AG04450 (cell line): ENCODE data around the gene CUL9. TPM values are rescaled to one million over a fixed set of nuclear protein-coding genes. Genes with fewer than 3 reads are reported as not detected.

Source experiments
- CTCF ChIA-PET: fragments of 300-600, 350-600 bp; formaldehyde crosslinking; extraction: SDS; loops from one replicate; lab custom pipeline; 2022; ENCODE audit warnings: antibody characterized with exemption, inconsistent platforms; lab: Charles Lee
- POLR2A ChIA-PET: fragments of 350-600 bp; formaldehyde crosslinking; extraction: SDS; loops from one replicate; lab custom pipeline; 2021; ENCODE audit warnings: antibody characterized with exemption, inconsistent platforms; lab: Yijun Ruan, JAX
- DNase-seq: peaks from one replicate; pipeline ENCODE4 v3.0.0-alpha.2; 2011; ENCODE audit warnings: low read depth, low spot score
- H3K27ac ChIP-seq: one replicate; pipeline ENCODE4 v1.5.1; 2012; ENCODE audit warnings: low read depth, low read length, control low read depth
- H3K27me3 ChIP-seq: one replicate; pipeline ENCODE4 v1.6.0; 2012; ENCODE audit warnings: low read length; ENCODE audit not compliant: control insufficient read depth, insufficient read depth
- H3K4me3 ChIP-seq: 2 replicates; pipeline ENCODE4 v1.5.1; 2011; ENCODE audit warnings: mild to moderate bottlenecking, low read depth, low read length, control low read depth
- H3K9me3 ChIP-seq: 2 replicates; pipeline ENCODE4 v1.5.1; 2012; ENCODE audit warnings: low read length; ENCODE audit not compliant: control insufficient read depth, insufficient read depth
- CTCF ChIP-seq: IDR thresholded peaks from 2 replicates; pipeline ENCODE4 v1.5.1; 2011; ENCODE audit warnings: low read depth, low read length, control low read depth, inconsistent platforms
- polyA plus RNA-seq: library from polyadenylated mRNA; depleted of rRNA; stranded (reverse); fragments of >200 nt; gene quantifications from 2 replicates; pipeline ENCODE4 v1.2.3, GENCODE V29; 2011

CUL9 gene
- polyA plus RNA-seq, 1 experiment, result 11.8 TPM

- H3K9me3 ChIP-seq, result no peaks in the 10 kb centered on the region
- TF ChIP-seq CTCF, result no peak
- H3K27me3 ChIP-seq, result no peaks in the 10 kb centered on the region
- no peak for DNase-seq
- H3K4me3 ChIP-seq, result no peak overlapping the region
- CTCF ChIA-PET, result no interaction called here
- POLR2A ChIA-PET, result interaction anchor here (0.6 kb wide), 1 partner anchor 38 kb away, joined by 3 read pairs; no protein-coding TSS in a partner anchor
- H3K27ac ChIP-seq, result no peak overlapping the region
These were observed 4.7 kb downstream of the CUL9 start for GRCh38 chr6:43186706-43187105.

GRCh38 chr6:43187821-43188220 lies 5.8 kb downstream of the CUL9 start:
- H3K27ac ChIP-seq, result no peak overlapping the region
- ChIA-PET CTCF (no interaction called here), POLR2A (interaction anchor here (0.9 kb wide), 1 partner anchor 8 kb away, joined by 3 read pairs; no protein-coding TSS in a partner anchor)
- no peak overlapping the region for H3K4me3 ChIP-seq
- H3K9me3 ChIP-seq, result no peaks in the 10 kb centered on the region
- no peak for DNase-seq
- no peak for TF ChIP-seq CTCF
- no peaks in the 10 kb centered on the region for H3K27me3 ChIP-seq

DNA sequence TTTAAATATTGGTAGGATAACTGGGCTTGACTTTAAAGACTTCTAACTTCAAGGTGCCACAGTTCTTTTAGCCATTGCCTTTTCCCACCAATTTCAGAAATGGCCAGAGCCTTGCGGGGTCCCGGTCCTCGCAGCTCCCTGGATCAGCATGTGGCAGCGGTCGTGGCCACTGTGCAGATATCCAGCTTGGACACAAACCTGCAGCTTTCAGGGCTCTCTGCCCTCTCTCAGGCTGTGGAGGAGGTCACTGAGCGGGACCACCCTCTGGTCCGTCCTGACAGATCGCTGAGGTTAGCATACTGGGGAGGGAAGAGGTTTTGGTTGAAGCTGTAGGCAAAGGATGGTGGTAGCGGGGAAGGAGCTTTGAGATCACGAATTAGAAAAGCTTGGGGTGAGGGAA lies 6.4 kb downstream of the CUL9 start:
- no peaks in the 10 kb centered on the region for H3K27me3 ChIP-seq
- H3K4me3 ChIP-seq, result no peak overlapping the region
- H3K9me3 ChIP-seq, result no peaks in the 10 kb centered on the region
- no peak for DNase-seq
- no peak overlapping the region for H3K27ac ChIP-seq
- POLR2A ChIA-PET, result interaction anchor here (0.7 to 0.9 kb wide), 2 partner anchors 8 to 526 kb away, joined by 3 read pairs; no protein-coding TSS in a partner anchor
- TF ChIP-seq CTCF, result no peak
- CTCF ChIA-PET, result interaction anchor here (0.7 kb wide), 1 partner anchor 25 kb away, joined by 3 read pairs; no protein-coding TSS in a partner anchor

DNA sequence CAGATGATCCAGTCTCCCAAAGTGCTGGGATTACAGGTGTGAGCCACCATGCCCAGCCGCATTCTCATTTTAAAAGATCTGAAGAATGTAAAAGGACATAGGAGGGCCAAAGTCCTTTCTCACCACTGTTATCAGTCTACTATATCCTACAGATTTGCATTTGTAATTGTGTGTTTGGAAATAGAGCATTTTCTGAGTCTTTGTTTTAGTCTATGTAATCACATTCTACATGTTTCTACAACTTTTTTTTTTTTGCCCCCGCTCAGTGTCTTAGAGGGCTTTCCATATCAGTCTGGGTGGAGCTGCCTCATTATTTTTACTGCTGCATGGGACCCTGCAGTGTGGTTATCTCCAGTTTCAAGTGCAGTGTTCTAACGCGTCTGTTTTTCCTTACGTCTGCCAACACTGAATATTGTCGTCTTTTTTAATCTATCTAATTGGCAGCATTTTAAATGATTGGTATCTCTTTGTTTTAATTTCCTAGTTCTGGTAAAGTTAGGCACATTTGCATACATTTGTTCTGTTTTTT lies 7.8 kb downstream of the CUL9 start:
- no peak for TF ChIP-seq CTCF
- ChIA-PET POLR2A (no interaction called here), CTCF (interaction anchor here (1.5 kb wide), 1 partner anchor 289 kb away, joined by 3 read pairs; no protein-coding TSS in a partner anchor)
- DNase-seq, result no peak
- H3K27me3 ChIP-seq, result no peaks in the 10 kb centered on the region
- H3K27ac ChIP-seq, result no peak overlapping the region
- H3K4me3 ChIP-seq, result no peak overlapping the region
- no peaks in the 10 kb centered on the region for H3K9me3 ChIP-seq

GRCh38 chr6:43192911-43193310 lies 10.9 kb downstream of the CUL9 start:
- no peaks in the 10 kb centered on the region for H3K9me3 ChIP-seq
- H3K4me3 ChIP-seq, result no peak overlapping the region
- H3K27ac ChIP-seq, result no peak overlapping the region
- TF ChIP-seq CTCF, result no peak
- CTCF ChIA-PET, result no interaction called here
- no peak for DNase-seq
- POLR2A ChIA-PET, result no interaction called here
- H3K27me3 ChIP-seq, result no peaks in the 10 kb centered on the region
